ENCODE results near the gene NTF4. TPM values are rescaled to one million over a fixed set of nuclear protein-coding genes. Genes with fewer than 3 reads are reported as not detected.

The NTF4 gene
- total and polyA plus RNA-seq, 2 of the 13 experiments (the other 11 are each of a cell fraction or from before 2014, with no cell fraction given): not detected

DNA sequence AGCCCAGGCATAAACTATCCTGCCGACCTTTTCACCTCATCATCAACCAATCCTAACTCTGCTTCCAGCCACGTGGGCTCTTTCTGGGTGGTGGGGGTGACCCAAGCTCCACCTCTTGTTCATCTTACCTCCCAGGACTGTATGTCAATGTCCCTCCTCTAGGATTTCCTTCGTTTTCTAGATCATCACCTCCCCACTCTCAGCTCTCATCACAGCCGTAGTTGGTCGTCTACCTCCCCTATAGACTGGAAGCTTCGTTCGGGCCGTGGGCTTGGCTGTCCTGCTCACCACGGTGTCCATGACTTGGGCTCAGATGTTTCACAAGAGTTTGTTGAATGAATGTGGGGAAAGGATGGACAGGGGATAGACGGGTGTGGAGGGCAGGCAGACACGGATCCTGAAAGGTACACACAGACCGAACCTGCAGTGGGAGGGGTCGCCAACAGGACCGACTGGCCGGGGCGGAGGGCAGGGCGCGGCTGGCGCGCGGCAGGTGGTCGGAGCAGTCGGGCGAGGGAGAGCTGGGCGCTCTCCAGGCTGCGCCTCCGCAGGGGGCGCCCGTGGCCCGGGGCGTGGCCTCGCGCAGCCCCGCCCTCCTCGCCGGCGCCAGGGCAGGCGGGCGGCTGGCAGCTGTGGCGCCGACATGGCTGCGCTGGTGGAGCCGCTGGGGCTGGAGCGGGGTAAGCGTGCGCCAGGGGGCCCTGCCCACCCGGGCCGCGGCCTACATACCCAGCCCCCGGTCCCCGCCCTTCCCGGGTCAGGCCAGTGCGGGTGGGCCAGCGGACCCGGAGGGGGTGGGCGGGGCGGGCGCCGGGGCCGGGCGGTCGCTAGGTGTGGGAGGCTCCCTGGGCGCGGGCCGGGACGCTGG is 49.4 kb upstream of the NTF4 start, which contains the start of gene LIN7B (continued):
- TF ChIP-seq PBX2 (CRISPR knock-in tag; IDR thresholded peaks at IDR 0.05) (no peak), ZMYM3 (CRISPR knock-in tag; IDR thresholded peaks at IDR 0.05) (0 out of 2 replicates have a peak, but pooled peaks have one; percentile 42), ZNF44 (CRISPR knock-in tag; IDR thresholded peaks at IDR 0.05) (no peak), IRF2 (CRISPR knock-in tag; IDR thresholded peaks at IDR 0.05) (0 out of 2 replicates have a peak, but pooled peaks have one; percentile 25), ATAD3A (CRISPR knock-in tag; IDR thresholded peaks at IDR 0.05) (no peak), ZFP41 (CRISPR knock-in tag; IDR thresholded peaks at IDR 0.05; ENCODE audit: borderline replicate concordance) (peak; percentile 91; the same call in 1 of the 2 replicates), ZNF75D (CRISPR knock-in tag; IDR thresholded peaks at IDR 0.05; ENCODE audit: borderline replicate concordance) (no peak), SMYD3 (CRISPR knock-in tag; IDR thresholded peaks at IDR 0.05) (no peak), ZNF672 (CRISPR knock-in tag; IDR thresholded peaks at IDR 0.05) (no peak), ATF5 (CRISPR knock-in tag; IDR thresholded peaks at IDR 0.05; ENCODE audit: low read depth) (no peak), DZIP1 (CRISPR knock-in tag; IDR thresholded peaks at IDR 0.05) (0 out of 2 replicates have a peak, but pooled peaks have one; percentile 36), POGZ (CRISPR knock-in tag; IDR thresholded peaks at IDR 0.05) (no peak), ZNF274 (CRISPR knock-in tag; IDR thresholded peaks at IDR 0.05) (0 out of 2 replicates have a peak, but pooled peaks have one; percentile 50), ZXDC (CRISPR knock-in tag; IDR thresholded peaks at IDR 0.05) (peak; percentile 87; the same call in 1 of the 2 replicates), MXI1 (IDR thresholded peaks at IDR 0.05; ENCODE audit: borderline replicate concordance, low read depth, low read length) (peak; percentile 64; the same call in 1 of the 3 replicates), ZNF552 (CRISPR knock-in tag; IDR thresholded peaks at IDR 0.05; ENCODE audit: borderline replicate concordance) (0 out of 2 replicates have a peak, but pooled peaks have one; percentile 2), ZNF33A (CRISPR knock-in tag; IDR thresholded peaks at IDR 0.05; ENCODE audit: borderline replicate concordance) (no peak), DMAP1 (CRISPR knock-in tag; IDR thresholded peaks at IDR 0.05) (0 out of 2 replicates have a peak, but pooled peaks have one; percentile 30)
- TF ChIP-seq, protein P1, sequence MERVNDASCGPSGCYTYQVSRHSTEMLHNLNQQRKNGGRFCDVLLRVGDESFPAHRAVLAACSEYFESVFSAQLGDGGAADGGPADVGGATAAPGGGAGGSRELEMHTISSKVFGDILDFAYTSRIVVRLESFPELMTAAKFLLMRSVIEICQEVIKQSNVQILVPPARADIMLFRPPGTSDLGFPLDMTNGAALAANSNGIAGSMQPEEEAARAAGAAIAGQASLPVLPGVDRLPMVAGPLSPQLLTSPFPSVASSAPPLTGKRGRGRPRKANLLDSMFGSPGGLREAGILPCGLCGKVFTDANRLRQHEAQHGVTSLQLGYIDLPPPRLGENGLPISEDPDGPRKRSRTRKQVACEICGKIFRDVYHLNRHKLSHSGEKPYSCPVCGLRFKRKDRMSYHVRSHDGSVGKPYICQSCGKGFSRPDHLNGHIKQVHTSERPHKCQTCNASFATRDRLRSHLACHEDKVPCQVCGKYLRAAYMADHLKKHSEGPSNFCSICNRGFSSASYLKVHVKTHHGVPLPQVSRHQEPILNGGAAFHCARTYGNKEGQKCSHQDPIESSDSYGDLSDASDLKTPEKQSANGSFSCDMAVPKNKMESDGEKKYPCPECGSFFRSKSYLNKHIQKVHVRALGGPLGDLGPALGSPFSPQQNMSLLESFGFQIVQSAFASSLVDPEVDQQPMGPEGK (CRISPR knock-in tag; IDR thresholded peaks at IDR 0.05): peak; percentile 67; the same call in 1 of the 2 replicates

All from HepG2 (cell line).